ENCODE measurements around the gene PTPRH. TPM values are rescaled to one million over a fixed set of nuclear protein-coding genes. Genes with fewer than 3 reads are reported as not detected.
A peak's percentile ranks its signal among the peaks of the same experiment; 100 is the strongest.

The PTPRH gene
- polyA plus RNA-seq, 1 donor from 2014 or later, result 0.54 TPM

DNA sequence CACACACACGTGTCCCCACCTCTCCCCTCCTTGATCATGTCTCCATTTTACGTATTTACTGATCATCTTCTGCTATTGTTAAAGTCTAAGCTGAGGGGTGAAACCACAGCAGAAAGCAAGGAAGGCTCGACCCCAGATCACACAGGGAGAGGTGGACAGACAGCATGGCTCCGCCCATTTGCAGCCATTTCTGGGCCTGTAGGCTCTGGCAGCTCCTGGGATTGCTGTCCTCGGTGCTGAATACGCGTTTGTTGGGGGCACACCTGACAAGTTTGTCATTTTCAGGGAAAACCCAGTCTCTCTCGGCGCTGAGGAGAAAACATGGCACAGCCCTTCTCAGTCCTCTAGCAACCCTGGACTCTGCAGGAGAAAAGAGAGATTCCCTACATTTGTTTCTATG, 11.2 kb upstream of the PTPRH start:
- TF ChIP-seq CTCF (IDR thresholded peaks at IDR 0.05; ENCODE audit: poor library complexity, severe bottlenecking) (no peak), SMC3 (conservative IDR thresholded peaks at IDR 0.05; ENCODE audit: poor library complexity) (no peak), MXI1 (conservative IDR thresholded peaks at IDR 0.05; ENCODE audit: poor library complexity, severe bottlenecking) (no peak), REST (IDR thresholded peaks at IDR 0.05; ENCODE audit: borderline replicate concordance) (no peak), POLR2AphosphoS5 (IDR thresholded peaks at IDR 0.05) (no peak), EZH2 (IDR thresholded peaks at IDR 0.05; ENCODE audit: borderline replicate concordance, insufficient read depth, low read length, poor library complexity, severe bottlenecking) (no peak), RAD21 (conservative IDR thresholded peaks at IDR 0.05) (no peak)
- Histone ChIP-seq H3K27ac (ENCODE audit: low read length) (no peak overlapping the region), H3K79me2 (replicated peaks; ENCODE audit: insufficient read depth, low read length) (no peaks in the 10 kb centered on the region)

GRCh38 chr19:55216461-55217198, 7.3 kb upstream of the PTPRH start:
- TF ChIP-seq RAD21 (conservative IDR thresholded peaks at IDR 0.05) (peak; percentile 54), REST (IDR thresholded peaks at IDR 0.05; ENCODE audit: borderline replicate concordance) (peak; percentile 76), EP300 (conservative IDR thresholded peaks at IDR 0.05; ENCODE audit: poor library complexity, severe bottlenecking) (peak; percentile 80), POLR2AphosphoS5 (IDR thresholded peaks at IDR 0.05) (peak; percentile 85), SMC3 (conservative IDR thresholded peaks at IDR 0.05; ENCODE audit: poor library complexity) (peak; percentile 61), MXI1 (conservative IDR thresholded peaks at IDR 0.05; ENCODE audit: poor library complexity, severe bottlenecking) (peak; percentile 79), CTCF (IDR thresholded peaks at IDR 0.05; ENCODE audit: poor library complexity, severe bottlenecking) (no peak), TAF1 (IDR thresholded peaks at IDR 0.05; ENCODE audit: low read depth) (no peak), EZH2 (IDR thresholded peaks at IDR 0.05; ENCODE audit: borderline replicate concordance, insufficient read depth, low read length, poor library complexity, severe bottlenecking) (no peak)
- Histone ChIP-seq H3K27ac (ENCODE audit: low read length) (peak overlapping the region; percentile 92), H3K9me2 (ENCODE audit: insufficient read depth, low read length) (no peaks in the 10 kb centered on the region), H2AFZ (ENCODE audit: low read depth, low read length) (peak overlapping the region; percentile 56), H4K20me1 (ENCODE audit: insufficient read depth) (no peaks in the 10 kb centered on the region), H3K79me2 (replicated peaks; ENCODE audit: insufficient read depth, low read length) (no peaks in the 10 kb centered on the region), H3K36me3 (ENCODE audit: insufficient read depth, low read length) (no peaks in the 10 kb centered on the region), H3K27me3 (ENCODE audit: insufficient read depth, low read depth, low read length) (no peaks in the 10 kb centered on the region), H3K9ac (ENCODE audit: low read length) (peak overlapping the region; percentile 94), H3F3A (ENCODE audit: insufficient read depth, low read length, poor library complexity, severe bottlenecking) (no peaks in the 10 kb centered on the region), H3K4me3 (ENCODE audit: low read length) (peak overlapping the region; percentile 98), H3K4me2 (ENCODE audit: low read length) (peak overlapping the region; percentile 97), H3K9me3 (ENCODE audit: low read length) (no peaks in the 10 kb centered on the region)

More for the DNA sequence above, 11.2 kb upstream of the PTPRH start:
- no peaks in the 10 kb centered on the region for H3K9me3 ChIP-seq (ENCODE audit: low read length)
- no peak overlapping the region for H3K4me2 ChIP-seq (ENCODE audit: low read length)
- H3K9ac ChIP-seq (ENCODE audit: low read length), result no peak overlapping the region
- no peaks in the 10 kb centered on the region for H3K27me3 ChIP-seq (ENCODE audit: insufficient read depth, low read depth, low read length)
- no peaks in the 10 kb centered on the region for H3F3A ChIP-seq (ENCODE audit: insufficient read depth, low read length, poor library complexity, severe bottlenecking)
- H2AFZ ChIP-seq (ENCODE audit: low read depth, low read length), result no peak overlapping the region
- no peaks in the 10 kb centered on the region for H3K36me3 ChIP-seq (ENCODE audit: insufficient read depth, low read length)
- no peak overlapping the region for H3K4me3 ChIP-seq (ENCODE audit: low read length)
- no peaks in the 10 kb centered on the region for H4K20me1 ChIP-seq (ENCODE audit: insufficient read depth)
- no peaks in the 10 kb centered on the region for H3K9me2 ChIP-seq (ENCODE audit: insufficient read depth, low read length)

Measured in neural cell (in vitro differentiated cells).